Astrocyte (in vitro differentiated cells and primary cell): ENCODE data around the gene DHDH.

Experiments used
- EZH2 ChIP-seq: IDR thresholded peaks from 2 replicates; pipeline ENCODE4 v1.6.1; 2012; ENCODE audit warnings: mild to moderate bottlenecking, low read length, inconsistent platforms; ENCODE audit not compliant: insufficient read depth
- TF ChIP-seq, protein P1 (sequence below): IDR thresholded peaks from 2 replicates; pipeline ENCODE4 v1.5.1; 2011; ENCODE audit warnings: low read depth, mild to moderate bottlenecking, inconsistent platforms, low read length, moderate library complexity; ENCODE audit not compliant: insufficient read depth

DNA sequence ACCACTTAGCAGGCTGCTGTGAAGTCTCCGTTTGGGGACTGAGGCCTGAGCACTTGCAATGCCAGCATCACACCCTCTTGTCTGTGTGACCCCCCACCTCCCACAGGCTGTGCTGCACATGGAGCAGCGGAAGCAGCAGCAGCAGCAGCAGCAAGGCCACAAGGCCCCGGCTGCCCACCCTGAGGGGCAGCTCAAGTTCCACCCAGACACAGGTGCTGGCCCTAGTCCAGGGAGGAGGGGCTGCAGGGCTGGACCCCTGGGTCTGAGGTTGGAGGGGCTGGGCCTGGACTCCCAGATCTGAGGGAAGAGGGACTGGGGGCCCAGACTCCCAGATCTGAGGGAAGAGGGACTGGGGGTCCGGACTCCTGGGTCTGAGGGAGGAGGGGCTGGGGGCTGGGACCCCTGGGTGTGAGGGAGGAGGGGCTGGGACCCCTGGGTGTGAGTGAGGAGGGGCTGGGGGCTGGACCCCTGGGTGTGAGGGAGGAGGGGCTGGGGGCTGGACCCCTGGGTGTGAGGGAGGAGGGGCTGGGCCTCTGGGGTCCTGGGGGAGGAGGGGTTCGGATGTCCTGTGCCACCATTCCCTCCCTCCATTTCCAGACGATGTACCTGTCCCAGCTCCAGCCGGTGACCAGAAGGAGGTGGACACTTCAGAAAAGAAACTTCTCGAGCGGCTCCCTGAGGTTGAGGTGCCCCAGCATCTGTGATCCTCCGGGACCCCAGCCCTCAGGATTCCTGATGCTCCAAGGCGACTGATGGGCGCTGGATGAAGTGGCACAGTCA is 11.6 kb upstream of the DHDH start:
- TF ChIP-seq, protein P1, sequence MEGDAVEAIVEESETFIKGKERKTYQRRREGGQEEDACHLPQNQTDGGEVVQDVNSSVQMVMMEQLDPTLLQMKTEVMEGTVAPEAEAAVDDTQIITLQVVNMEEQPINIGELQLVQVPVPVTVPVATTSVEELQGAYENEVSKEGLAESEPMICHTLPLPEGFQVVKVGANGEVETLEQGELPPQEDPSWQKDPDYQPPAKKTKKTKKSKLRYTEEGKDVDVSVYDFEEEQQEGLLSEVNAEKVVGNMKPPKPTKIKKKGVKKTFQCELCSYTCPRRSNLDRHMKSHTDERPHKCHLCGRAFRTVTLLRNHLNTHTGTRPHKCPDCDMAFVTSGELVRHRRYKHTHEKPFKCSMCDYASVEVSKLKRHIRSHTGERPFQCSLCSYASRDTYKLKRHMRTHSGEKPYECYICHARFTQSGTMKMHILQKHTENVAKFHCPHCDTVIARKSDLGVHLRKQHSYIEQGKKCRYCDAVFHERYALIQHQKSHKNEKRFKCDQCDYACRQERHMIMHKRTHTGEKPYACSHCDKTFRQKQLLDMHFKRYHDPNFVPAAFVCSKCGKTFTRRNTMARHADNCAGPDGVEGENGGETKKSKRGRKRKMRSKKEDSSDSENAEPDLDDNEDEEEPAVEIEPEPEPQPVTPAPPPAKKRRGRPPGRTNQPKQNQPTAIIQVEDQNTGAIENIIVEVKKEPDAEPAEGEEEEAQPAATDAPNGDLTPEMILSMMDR: no peak
- no peak for TF ChIP-seq EZH2
